ENCODE measurements around the gene STOM. TPM values are rescaled to one million over a fixed set of nuclear protein-coding genes. Genes with fewer than 3 reads are reported as not detected.

STOM gene
- total and polyA plus RNA-seq, 10 of the 15 experiments (the other 5 are each of a cell fraction or from before 2014, with no cell fraction given): 6.7 to 47.4 (median 39.8) TPM

- no peak for TF ChIP-seq MAX (IDR thresholded peaks at IDR 0.05; ENCODE audit: low read depth, low read length)
- TF ChIP-seq E2F8 (IDR thresholded peaks at IDR 0.05; ENCODE audit: low read depth, partially characterized antibody): no peak
- no peak for TF ChIP-seq SUZ12 (IDR thresholded peaks at IDR 0.05; ENCODE audit: unreplicated experiment)
- no peak for TF ChIP-seq RFX5 (IDR thresholded peaks at IDR 0.05; ENCODE audit: low read depth, low read length)
- no peak for TF ChIP-seq NFXL1 (IDR thresholded peaks at IDR 0.05; ENCODE audit: borderline replicate concordance)
- TF ChIP-seq CEBPZ (IDR thresholded peaks at IDR 0.05; ENCODE audit: low read depth, low read length): no peak
- no peak for TF ChIP-seq RCOR1 (conservative IDR thresholded peaks at IDR 0.05; ENCODE audit: low read depth, low read length)
- TF ChIP-seq CHD2 (IDR thresholded peaks at IDR 0.05; ENCODE audit: borderline replicate concordance, low read depth, low read length): no peak
- TF ChIP-seq DPF2 (IDR thresholded peaks at IDR 0.05): no peak
- TF ChIP-seq BCLAF1 (IDR thresholded peaks at IDR 0.05): no peak
- TF ChIP-seq USF2 (IDR thresholded peaks at IDR 0.05; ENCODE audit: borderline replicate concordance, low read depth, low read length): no peak
- TF ChIP-seq MEF2B (IDR thresholded peaks at IDR 0.05; ENCODE audit: partially characterized antibody, poor library complexity, severe bottlenecking): no peak
- TF ChIP-seq CHD1 (IDR thresholded peaks at IDR 0.05; ENCODE audit: low read depth, low read length): no peak
- TF ChIP-seq CEBPB (IDR thresholded peaks at IDR 0.05; ENCODE audit: borderline replicate concordance in 1 of 2, low read depth in 2 of 2, low read length in 2 of 2): no peak
- no peak for TF ChIP-seq IKZF2 (IDR thresholded peaks at IDR 0.05)
- TF ChIP-seq GABPA (IDR thresholded peaks at IDR 0.05; ENCODE audit: low read depth): no peak
Observed at GRCh38 chr9:121326901-121327613, 43.0 kb downstream of the STOM start (continued).

All from GM12878 (cell line).